Neural cell (in vitro differentiated cells): ENCODE measurements around the gene SYPL2. TPM values are rescaled to one million over a fixed set of nuclear protein-coding genes. Genes with fewer than 3 reads are reported as not detected.

Experiments
- H2AFZ ChIP-seq: fragments of 200-600, 300-800 bp; sonication (generic), shearing (Covaris generic); 2 replicates; pipeline ENCODE4 v1.6.0; 2014; ENCODE audit warnings: low read depth, mild to moderate bottlenecking, antibody characterized with exemption, low read length, moderate library complexity
- H3F3A ChIP-seq: fragments of 200-600 bp; shearing (Covaris generic); 2 replicates; pipeline ENCODE4 v1.6.1; 2016; ENCODE audit warnings: mild to moderate bottlenecking, moderate library complexity, mixed read lengths, antibody characterized with exemption, low read length; ENCODE audit not compliant: insufficient read depth, poor library complexity, severe bottlenecking
- H3K27ac ChIP-seq: fragments of 200-600, 300-800 bp; sonication (generic), shearing (Covaris generic); 2 replicates; pipeline ENCODE4 v1.5.1; 2014; ENCODE audit warnings: mild to moderate bottlenecking, low read length, moderate library complexity
- H3K27me3 ChIP-seq: fragments of 300-800, 200-600 bp; sonication (generic), shearing (Covaris generic); 2 replicates; pipeline ENCODE4 v1.6.0; 2014; ENCODE audit warnings: mild to moderate bottlenecking, low read depth, low read length, moderate library complexity; ENCODE audit not compliant: insufficient read depth
- H3K36me3 ChIP-seq: fragments of 300-800, 200-600 bp; sonication (generic), shearing (Covaris generic); 2 replicates; pipeline ENCODE4 v1.5.1; 2014; ENCODE audit warnings: mild to moderate bottlenecking, antibody characterized with exemption, low read length, moderate library complexity; ENCODE audit not compliant: insufficient read depth
- H3K4me2 ChIP-seq: fragments of 300-800, 200-600 bp; sonication (generic), shearing (Covaris generic); 2 replicates; pipeline ENCODE4 v1.6.0; 2014; ENCODE audit warnings: mild to moderate bottlenecking, low read length
- H3K4me3 ChIP-seq: fragments of 300-800, 200-600 bp; sonication (generic), shearing (Covaris generic); 2 replicates; pipeline ENCODE4 v1.5.1; 2014; ENCODE audit warnings: mild to moderate bottlenecking, low read length, moderate library complexity
- H3K79me2 ChIP-seq: fragments of 200-600 bp; shearing (Covaris generic); replicated peaks from 2 replicates; pipeline ENCODE4 v1.6.0; 2014; ENCODE audit warnings: mild to moderate bottlenecking, low read length, moderate library complexity; ENCODE audit not compliant: insufficient read depth
- H3K9ac ChIP-seq: fragments of 300-800, 200-600 bp; sonication (generic), shearing (Covaris generic); 2 replicates; pipeline ENCODE4 v1.6.1; 2016; ENCODE audit warnings: mild to moderate bottlenecking, low read length, mixed read lengths
- H3K9me2 ChIP-seq: fragments of 200-600 bp; shearing (Covaris generic); 2 replicates; pipeline ENCODE4 v1.6.1; 2016; ENCODE audit warnings: mild to moderate bottlenecking, low read length, mixed read lengths; ENCODE audit not compliant: insufficient read depth
- H3K9me3 ChIP-seq: fragments of 200-600, 300-800 bp; sonication (generic), shearing (Covaris generic); 2 replicates; pipeline ENCODE4 v1.6.1; 2016; ENCODE audit warnings: mild to moderate bottlenecking, mixed run types, low read length, moderate library complexity, mixed read lengths
- H4K20me1 ChIP-seq: fragments of 200-600 bp; shearing (Covaris generic); 2 replicates; pipeline ENCODE4 v1.6.1; 2016; ENCODE audit warnings: mild to moderate bottlenecking, mixed run types; ENCODE audit not compliant: insufficient read depth
- EP300 ChIP-seq: fragments of 450-650 bp; conservative IDR thresholded peaks from 2 replicates; pipeline ENCODE4 v1.6.1; 2014; ENCODE audit warnings: antibody characterized with exemption, mild to moderate bottlenecking, moderate library complexity; ENCODE audit not compliant: poor library complexity, severe bottlenecking
- EZH2 ChIP-seq: fragments of 200-600, 300-800 bp; shearing (Covaris generic), sonication (generic); IDR thresholded peaks from 2 replicates; pipeline ENCODE4 v1.6.1; 2014; ENCODE audit warnings: antibody characterized with exemption, low read length, borderline replicate concordance, mild to moderate bottlenecking; ENCODE audit not compliant: insufficient read depth, poor library complexity, severe bottlenecking
- MXI1 ChIP-seq: fragments of 450-650 bp; conservative IDR thresholded peaks from 2 replicates; pipeline ENCODE4 v1.6.1; 2014; ENCODE audit warnings: antibody characterized with exemption, mild to moderate bottlenecking; ENCODE audit not compliant: poor library complexity, severe bottlenecking
- POLR2AphosphoS5 ChIP-seq: IDR thresholded peaks from 2 replicates; pipeline ENCODE4 v1.6.1; 2012
- RAD21 ChIP-seq: fragments of 450-650 bp; conservative IDR thresholded peaks from 2 replicates; pipeline ENCODE4 v1.6.1; 2014; ENCODE audit warnings: antibody characterized with exemption, mild to moderate bottlenecking, moderate library complexity
- SMC3 ChIP-seq: fragments of 450-650 bp; conservative IDR thresholded peaks from 2 replicates; pipeline ENCODE4 v1.6.1; 2014; ENCODE audit warnings: antibody characterized with exemption, mild to moderate bottlenecking, moderate library complexity; ENCODE audit not compliant: poor library complexity
- TAF1 ChIP-seq: IDR thresholded peaks from 2 replicates; pipeline ENCODE4 v1.6.1; 2012; ENCODE audit warnings: low read depth
- polyA plus RNA-seq: library from polyadenylated mRNA; depleted of rRNA; stranded (reverse); fragments of >200 nt; gene quantifications from 2 replicates; pipeline ENCODE4 v1.2.3, GENCODE V29; 2014
- TF ChIP-seq, protein P1 (sequence below): IDR thresholded peaks from 2 replicates; pipeline ENCODE4 v1.6.1; 2012; ENCODE audit warnings: borderline replicate concordance
- TF ChIP-seq, protein P2 (sequence below): fragments of 450-650 bp; IDR thresholded peaks from 2 replicates; pipeline ENCODE4 v1.5.1; 2014; ENCODE audit warnings: antibody characterized with exemption, mild to moderate bottlenecking, moderate library complexity; ENCODE audit not compliant: poor library complexity, severe bottlenecking

Gene SYPL2
- polyA plus RNA-seq, 1 donor from 2014 or later = not detected

DNA sequence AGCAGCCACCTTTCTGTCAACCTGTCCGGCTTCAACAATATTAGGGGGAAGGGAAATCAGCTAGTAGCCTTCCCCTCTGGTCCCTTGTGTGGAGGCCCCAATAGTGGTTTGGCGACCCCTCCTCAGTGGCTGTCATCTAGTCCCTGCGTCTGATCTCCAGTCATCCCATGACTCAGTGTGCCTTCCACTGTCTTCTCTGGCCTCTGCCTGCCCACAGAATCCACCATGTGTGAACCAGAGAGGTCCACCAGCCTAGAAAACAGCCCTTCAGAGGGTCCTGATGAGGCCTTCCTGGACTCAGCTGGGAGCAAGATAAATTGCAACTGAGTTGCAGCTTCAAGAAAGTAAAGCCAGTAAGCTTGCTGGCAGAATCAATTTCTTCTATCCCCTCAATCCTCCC lies 13.6 kb downstream of the SYPL2 start:
- TF ChIP-seq, protein P1, sequence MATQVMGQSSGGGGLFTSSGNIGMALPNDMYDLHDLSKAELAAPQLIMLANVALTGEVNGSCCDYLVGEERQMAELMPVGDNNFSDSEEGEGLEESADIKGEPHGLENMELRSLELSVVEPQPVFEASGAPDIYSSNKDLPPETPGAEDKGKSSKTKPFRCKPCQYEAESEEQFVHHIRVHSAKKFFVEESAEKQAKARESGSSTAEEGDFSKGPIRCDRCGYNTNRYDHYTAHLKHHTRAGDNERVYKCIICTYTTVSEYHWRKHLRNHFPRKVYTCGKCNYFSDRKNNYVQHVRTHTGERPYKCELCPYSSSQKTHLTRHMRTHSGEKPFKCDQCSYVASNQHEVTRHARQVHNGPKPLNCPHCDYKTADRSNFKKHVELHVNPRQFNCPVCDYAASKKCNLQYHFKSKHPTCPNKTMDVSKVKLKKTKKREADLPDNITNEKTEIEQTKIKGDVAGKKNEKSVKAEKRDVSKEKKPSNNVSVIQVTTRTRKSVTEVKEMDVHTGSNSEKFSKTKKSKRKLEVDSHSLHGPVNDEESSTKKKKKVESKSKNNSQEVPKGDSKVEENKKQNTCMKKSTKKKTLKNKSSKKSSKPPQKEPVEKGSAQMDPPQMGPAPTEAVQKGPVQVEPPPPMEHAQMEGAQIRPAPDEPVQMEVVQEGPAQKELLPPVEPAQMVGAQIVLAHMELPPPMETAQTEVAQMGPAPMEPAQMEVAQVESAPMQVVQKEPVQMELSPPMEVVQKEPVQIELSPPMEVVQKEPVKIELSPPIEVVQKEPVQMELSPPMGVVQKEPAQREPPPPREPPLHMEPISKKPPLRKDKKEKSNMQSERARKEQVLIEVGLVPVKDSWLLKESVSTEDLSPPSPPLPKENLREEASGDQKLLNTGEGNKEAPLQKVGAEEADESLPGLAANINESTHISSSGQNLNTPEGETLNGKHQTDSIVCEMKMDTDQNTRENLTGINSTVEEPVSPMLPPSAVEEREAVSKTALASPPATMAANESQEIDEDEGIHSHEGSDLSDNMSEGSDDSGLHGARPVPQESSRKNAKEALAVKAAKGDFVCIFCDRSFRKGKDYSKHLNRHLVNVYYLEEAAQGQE = no peak
- TF ChIP-seq EP300 (no peak), POLR2AphosphoS5 (no peak), SMC3 (no peak), MXI1 (no peak), TAF1 (no peak), RAD21 (no peak), EZH2 (no peak)
- TF ChIP-seq, protein P2, sequence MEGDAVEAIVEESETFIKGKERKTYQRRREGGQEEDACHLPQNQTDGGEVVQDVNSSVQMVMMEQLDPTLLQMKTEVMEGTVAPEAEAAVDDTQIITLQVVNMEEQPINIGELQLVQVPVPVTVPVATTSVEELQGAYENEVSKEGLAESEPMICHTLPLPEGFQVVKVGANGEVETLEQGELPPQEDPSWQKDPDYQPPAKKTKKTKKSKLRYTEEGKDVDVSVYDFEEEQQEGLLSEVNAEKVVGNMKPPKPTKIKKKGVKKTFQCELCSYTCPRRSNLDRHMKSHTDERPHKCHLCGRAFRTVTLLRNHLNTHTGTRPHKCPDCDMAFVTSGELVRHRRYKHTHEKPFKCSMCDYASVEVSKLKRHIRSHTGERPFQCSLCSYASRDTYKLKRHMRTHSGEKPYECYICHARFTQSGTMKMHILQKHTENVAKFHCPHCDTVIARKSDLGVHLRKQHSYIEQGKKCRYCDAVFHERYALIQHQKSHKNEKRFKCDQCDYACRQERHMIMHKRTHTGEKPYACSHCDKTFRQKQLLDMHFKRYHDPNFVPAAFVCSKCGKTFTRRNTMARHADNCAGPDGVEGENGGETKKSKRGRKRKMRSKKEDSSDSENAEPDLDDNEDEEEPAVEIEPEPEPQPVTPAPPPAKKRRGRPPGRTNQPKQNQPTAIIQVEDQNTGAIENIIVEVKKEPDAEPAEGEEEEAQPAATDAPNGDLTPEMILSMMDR = no peak
- H3K27me3 ChIP-seq = peaks cover 5% of the 10 kb centered on the region

DNA sequence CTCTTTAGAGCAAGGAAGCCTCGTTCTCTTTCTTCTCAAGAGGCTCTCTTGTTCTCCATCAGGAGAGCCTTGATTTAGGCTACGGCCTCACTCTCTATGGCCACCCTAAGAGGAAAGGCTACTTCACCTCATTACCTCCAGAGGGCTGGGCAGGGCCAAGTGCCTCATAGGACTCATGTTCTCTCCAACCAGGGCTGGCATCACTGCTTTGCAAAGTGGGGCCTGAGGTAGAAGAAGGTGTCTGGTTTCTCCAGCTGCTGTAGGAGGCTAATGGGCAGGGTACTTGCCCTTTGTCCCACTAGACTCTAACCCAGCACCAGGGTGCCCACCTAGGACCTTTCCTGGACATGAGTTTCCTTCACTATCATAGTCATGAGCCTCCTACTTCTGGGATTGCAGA lies 15.3 kb downstream of the SYPL2 start:
- Histone ChIP-seq H3K9me2 (no peaks in the 10 kb centered on the region), H3K79me2 (peaks cover 8% of the 10 kb centered on the region), H3K27me3 (no peaks in the 10 kb centered on the region), H3K9me3 (no peaks in the 10 kb centered on the region), H4K20me1 (no peaks in the 10 kb centered on the region), H3K4me2 (no peak overlapping the region), H3K36me3 (no peaks in the 10 kb centered on the region), H3K27ac (no peak overlapping the region), H2AFZ (no peak overlapping the region), H3K9ac (no peak overlapping the region), H3F3A (no peaks in the 10 kb centered on the region), H3K4me3 (no peak overlapping the region)
- no peak for TF ChIP-seq MXI1
- TF ChIP-seq POLR2AphosphoS5 = no peak
- TF ChIP-seq RAD21 = no peak
- no peak for TF ChIP-seq SMC3
- TF ChIP-seq, protein P2 = no peak
- no peak for TF ChIP-seq EZH2
- no peak for TF ChIP-seq TAF1
- no peak for TF ChIP-seq EP300
- TF ChIP-seq, protein P1 = no peak

More for the DNA sequence above, 13.6 kb downstream of the SYPL2 start:
- H4K20me1 ChIP-seq = no peaks in the 10 kb centered on the region
- no peak overlapping the region for H3K4me3 ChIP-seq
- H3K36me3 ChIP-seq = no peaks in the 10 kb centered on the region
- H3K9me3 ChIP-seq = no peaks in the 10 kb centered on the region
- peaks cover 7% of the 10 kb centered on the region for H3K79me2 ChIP-seq
- H3K4me2 ChIP-seq = no peak overlapping the region
- no peaks in the 10 kb centered on the region for H3K9me2 ChIP-seq
- no peak overlapping the region for H3K27ac ChIP-seq
- H3K9ac ChIP-seq = no peak overlapping the region
- no peak overlapping the region for H2AFZ ChIP-seq
- no peaks in the 10 kb centered on the region for H3F3A ChIP-seq
